GM20431 (cell line): Measurements from ENCODE around the gene UBE3D.

ENCODE experiments used
- in situ Hi-C: fragments of 300-500 bp; cut with MseI, MboI; formaldehyde crosslinking; loops from one replicate; pipeline ENCODE4 v1.15.0; 2020; ENCODE audit warnings: low sequenced_read_pairs; ENCODE audit not compliant: unreplicated experiment

Gene UBE3D

GRCh38 chr6:83065511-83066192 is at the start of gene UBE3D:
Gene UBE3D (minus strand): TSS chr6:83065841. CDS start chr6:83065718, 123 bp downstream.
- in situ Hi-C loops, result loop anchor here (25.0 kb wide), 1 partner anchor 447 kb away; the partner anchor contains the start of gene PRSS35

GRCh38 chr6:83114164-83114563 is 48.5 kb upstream of the UBE3D start:
- in situ Hi-C loops, result no loop called here

DNA sequence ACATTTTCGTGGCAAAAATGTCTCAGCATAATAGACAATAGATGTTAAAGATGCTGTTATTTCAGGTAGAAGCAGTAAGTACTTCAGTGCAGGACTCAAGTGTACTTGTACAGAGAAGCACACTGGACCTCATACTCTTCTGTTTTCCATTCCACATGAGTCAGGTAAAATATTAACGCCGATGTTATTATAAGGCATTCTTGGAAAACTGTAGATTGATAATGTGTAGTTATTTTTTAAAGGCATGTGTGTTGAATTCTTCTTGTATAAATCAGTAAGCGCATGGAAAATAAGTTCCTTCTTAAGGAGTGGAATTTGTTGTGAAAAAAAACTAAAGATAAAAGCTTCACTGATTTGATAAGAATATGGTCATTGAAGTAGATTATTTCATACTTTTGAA is 47.6 kb upstream of the UBE3D start:
- in situ Hi-C loops, result no loop called here

- in situ Hi-C loops, result no loop called here
These were observed 42.7 kb upstream of the UBE3D start for GRCh38 chr6:83108378-83108777.

- in situ Hi-C loops, result no loop called here
These were observed 32.9 kb upstream of the UBE3D start for GRCh38 chr6:83098589-83098988.

DNA sequence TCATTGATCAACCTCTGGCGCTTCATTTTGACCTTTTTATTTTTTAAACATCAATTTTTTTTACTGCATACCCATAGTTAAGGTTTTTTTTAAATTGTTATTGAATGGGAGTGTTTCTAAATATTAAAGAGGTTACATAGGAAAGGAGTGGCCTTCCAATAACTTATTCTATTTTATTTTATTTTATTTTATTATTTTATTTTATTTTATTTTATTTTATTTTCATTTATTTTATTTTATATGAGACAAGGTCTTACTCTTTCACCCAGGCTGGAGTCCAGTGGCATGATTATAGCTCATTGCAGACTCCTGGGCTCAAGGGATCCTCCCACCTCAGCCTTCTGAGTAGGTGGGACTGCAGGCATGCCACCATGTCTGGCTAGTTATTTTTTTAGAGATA is 32.0 kb upstream of the UBE3D start:
- in situ Hi-C loops, result no loop called here

DNA sequence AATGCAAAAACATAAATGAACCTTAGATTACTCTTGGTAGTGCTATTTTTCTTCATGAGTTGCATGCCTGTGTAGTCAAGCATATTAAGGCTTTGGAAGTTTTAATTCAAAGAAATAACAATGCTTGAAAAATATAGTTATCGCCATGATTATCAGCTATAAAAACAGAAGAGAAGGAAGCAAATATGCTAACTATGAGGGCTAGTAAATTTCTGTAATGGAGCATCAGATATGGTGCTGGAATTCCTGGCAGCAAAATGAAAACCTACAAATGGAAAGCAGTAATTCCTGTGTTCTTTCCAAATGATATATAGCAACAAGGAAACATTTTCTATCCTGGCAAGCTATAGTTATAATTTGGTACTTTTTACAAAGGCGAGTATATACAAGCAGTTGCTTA is 31.6 kb upstream of the UBE3D start:
- in situ Hi-C loops, result no loop called here

- in situ Hi-C loops, result no loop called here
These were observed 31.1 kb upstream of the UBE3D start for GRCh38 chr6:83096791-83097190.

DNA sequence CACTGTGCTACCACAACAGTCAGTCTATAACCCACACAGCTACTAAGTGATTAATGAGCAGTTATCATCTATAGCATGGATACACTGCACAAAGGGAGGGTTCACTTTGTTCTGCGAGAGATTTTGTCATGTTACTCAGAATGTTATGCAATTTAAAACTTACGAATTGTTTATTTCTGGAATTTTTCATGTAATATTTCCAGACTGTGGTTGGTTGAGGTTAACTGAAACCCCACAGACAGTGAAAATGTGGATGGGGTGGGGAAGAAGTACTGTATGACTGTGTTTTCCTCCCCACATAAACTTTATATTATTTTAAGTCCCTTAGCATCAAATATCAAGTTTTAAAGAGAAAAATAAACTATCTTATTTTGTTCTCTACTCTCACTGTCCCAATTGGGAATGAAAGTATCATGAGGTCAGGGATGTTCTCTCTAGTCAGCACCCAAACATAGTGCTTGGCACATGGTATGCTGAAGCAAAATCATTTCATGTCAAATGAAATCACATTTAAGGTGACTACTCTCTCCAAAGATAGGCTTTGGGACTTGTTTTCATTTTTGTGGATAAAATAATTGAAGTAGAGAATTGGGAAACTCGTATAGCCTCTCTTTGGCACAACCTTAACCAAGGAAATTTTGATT is 27.2 kb upstream of the UBE3D start:
- in situ Hi-C loops, result no loop called here

GRCh38 chr6:83086751-83087150 is 21.1 kb upstream of the UBE3D start:
- in situ Hi-C loops, result no loop called here

GRCh38 chr6:83083476-83083875 is 17.8 kb upstream of the UBE3D start:
- in situ Hi-C loops, result no loop called here

DNA sequence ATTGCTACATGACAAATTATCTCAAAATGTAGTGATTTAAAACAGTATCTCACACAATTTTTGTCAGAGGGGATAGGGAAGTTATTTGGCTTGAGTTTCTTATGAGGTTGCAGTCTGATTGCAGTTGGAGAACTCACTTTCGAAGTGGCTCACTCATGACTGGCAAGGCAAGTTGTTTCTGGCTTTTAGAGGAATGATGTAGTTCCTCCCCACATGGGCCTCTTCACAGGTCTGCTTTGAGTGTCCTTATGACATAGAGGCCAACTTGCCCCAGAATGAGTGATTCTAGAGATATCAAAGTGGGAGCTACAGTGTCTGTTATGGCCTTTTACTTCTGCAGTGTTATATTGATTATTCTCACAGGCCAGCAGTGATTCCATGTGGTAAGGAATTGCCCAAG is 8.0 kb upstream of the UBE3D start:
- in situ Hi-C loops, result loop anchor here (25.0 kb wide), 1 partner anchor 439 kb away; the partner anchor contains the start of gene PRSS35

DNA sequence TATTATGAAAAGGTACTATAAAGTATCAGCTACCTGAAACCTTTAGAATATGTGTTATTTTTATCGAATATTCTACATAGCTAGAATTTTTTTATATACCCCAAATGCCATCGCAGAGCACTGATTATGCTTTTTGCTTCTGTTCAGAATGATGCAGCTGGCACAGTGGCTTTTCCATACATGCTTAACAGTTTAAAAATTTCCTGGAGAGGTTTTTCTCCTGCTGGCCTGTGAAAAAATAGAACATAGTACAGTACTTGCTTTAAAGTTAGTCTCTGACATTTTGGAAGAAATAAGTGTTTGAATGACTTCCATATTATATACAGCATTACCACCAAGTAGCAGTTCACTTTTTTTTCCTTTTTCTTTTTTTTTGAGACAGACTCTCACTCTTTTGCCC is 7.1 kb upstream of the UBE3D start:
- in situ Hi-C loops, result loop anchor here (25.0 kb wide), 1 partner anchor 440 kb away; the partner anchor contains the start of gene PRSS35

- in situ Hi-C loops, result loop anchor here (25.0 kb wide), 1 partner anchor 441 kb away; the partner anchor contains the start of gene PRSS35
These were observed 6.1 kb upstream of the UBE3D start for GRCh38 chr6:83071707-83072106.

DNA sequence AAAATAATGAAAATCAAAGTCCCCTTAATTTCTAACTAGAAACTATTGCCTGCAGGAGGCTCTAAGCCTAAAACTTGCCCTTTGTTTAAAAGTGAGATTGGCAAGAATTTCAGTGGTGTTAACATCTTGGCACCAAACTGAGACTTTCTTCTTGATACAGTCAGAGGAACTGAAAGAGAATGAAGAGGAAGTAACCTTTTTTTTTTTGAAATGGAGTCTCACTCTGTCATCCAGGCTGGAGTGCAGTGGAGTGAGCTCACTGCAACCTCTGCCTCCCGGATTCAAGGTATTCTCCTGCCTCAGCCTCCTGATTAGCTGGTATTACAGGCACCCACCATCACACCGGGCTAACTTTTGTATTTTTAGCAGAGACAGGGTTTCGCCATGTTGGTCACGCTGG is 5.4 kb upstream of the UBE3D start:
- in situ Hi-C loops, result loop anchor here (25.0 kb wide), 1 partner anchor 441 kb away; the partner anchor contains the start of gene PRSS35

GRCh38 chr6:83069633-83070032 is 4.0 kb upstream of the UBE3D start:
- in situ Hi-C loops, result loop anchor here (25.0 kb wide), 1 partner anchor 443 kb away; the partner anchor contains the start of gene PRSS35

DNA sequence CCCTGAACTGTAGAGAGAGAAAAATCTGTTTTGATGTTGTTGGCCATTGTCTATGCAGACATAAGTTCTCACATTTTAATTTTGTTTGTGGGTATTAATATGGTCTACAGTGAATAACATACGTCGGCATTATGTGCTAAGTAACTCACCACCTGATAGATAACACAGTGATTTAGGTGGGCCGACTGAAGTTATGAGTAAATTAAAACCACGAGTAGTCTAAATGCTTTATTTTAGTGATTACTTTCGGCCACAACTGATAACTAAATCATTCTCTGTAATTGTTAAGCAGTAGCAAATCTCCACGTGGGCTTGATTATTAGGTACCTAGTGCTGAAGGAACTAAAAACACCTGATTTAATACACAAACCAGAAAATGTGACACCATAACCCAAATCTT is 3.0 kb upstream of the UBE3D start:
- in situ Hi-C loops, result loop anchor here (25.0 kb wide), 1 partner anchor 444 kb away; the partner anchor contains the start of gene PRSS35

- in situ Hi-C loops, result loop anchor here (25.0 kb wide), 1 partner anchor 445 kb away; the partner anchor contains the start of gene PRSS35
These were observed 2.1 kb upstream of the UBE3D start, which contains the start of gene DOP1A for GRCh38 chr6:83067448-83068439. Gene DOP1A (plus strand): TSS chr6:83067671. CDS start chr6:83096978, 29,307 bp downstream.

GRCh38 chr6:83062225-83062624 is 3.4 kb downstream of the UBE3D start:
- in situ Hi-C loops, result loop anchor here (25.0 kb wide), 1 partner anchor 450 kb away; the partner anchor contains the start of gene PRSS35

- in situ Hi-C loops, result loop anchor here (25.0 kb wide), 1 partner anchor 451 kb away; the partner anchor contains the start of gene PRSS35
These were observed 4.5 kb downstream of the UBE3D start for GRCh38 chr6:83061190-83061589.
